Mucosa of descending colon (tissue), 3 donors: ENCODE results near the gene CAMTA2. TPM values are rescaled to one million over a fixed set of nuclear protein-coding genes. Genes with fewer than 3 reads are reported as not detected.

ENCODE experiments used
- ATAC-seq: fragments of 200-7000 bp; cut with Tn5 transposase; one replicate; pipeline ENCODE4 v1.9.1; 2020; ENCODE audit warnings: mild to moderate bottlenecking, moderate library complexity
- DNase-seq, 3 donors: peaks; one replicate each; pipeline ENCODE4 v3.0.0-alpha.2; 2020
- H3K36me3 ChIP-seq: fragments of 200-600 bp; one replicate; pipeline ENCODE4 v1.8.0; 2021; ENCODE audit warnings: low read depth, mild to moderate bottlenecking
- H3K4me1 ChIP-seq: fragments of 200-600 bp; one replicate; pipeline ENCODE4 v1.8.0; 2021; ENCODE audit warnings: low read depth, mild to moderate bottlenecking
- H3K4me3 ChIP-seq: fragments of 200-600 bp; one replicate; pipeline ENCODE4 v1.8.0; 2021; ENCODE audit warnings: mild to moderate bottlenecking
- H3K9me3 ChIP-seq: fragments of 200-600 bp; one replicate; pipeline ENCODE4 v1.8.0; 2021; ENCODE audit warnings: mild to moderate bottlenecking
- CTCF ChIP-seq: fragments of 200-600 bp; IDR thresholded peaks from one replicate; pipeline ENCODE4 v1.8.0; 2022; ENCODE audit warnings: antibody characterized with exemption, mild to moderate bottlenecking
- intact Hi-C, 2 donors: fragments of 100-400 bp; cut with DNase I in 1 of 2; cut with micrococcal nuclease in 1 of 2; formaldehyde crosslinking; loops; one replicate each; pipeline versions ENCODE4 v1.11.0 to v1.11.1; 2022; cut with DNase I, micrococcal nuclease
- total RNA-seq, 3 donors: library from RNA; stranded (reverse); fragmentation: NEBNext Ultra II Directional in 2 of 3; extraction: Animal tissue kit (Norgen Biotek cat#: 25700) in 2 of 3; gene quantifications; one replicate each; pipeline versions ENCODE4 v1.2.1 to v1.2.4, GENCODE V29; 2021 to 2023
- donor health status: DM: no; HTN: no; CAD: no; lungs with moderate emphysema.
- donor health status: DM: no; HTN: no; CAD: no.
- donor health status: DM: no; HTN: yes; CAD: no.

Gene CAMTA2
- total RNA-seq, 3 donors from 2014 or later, result 56.6 to 71.7 (median 57.1) TPM

- intact Hi-C loops, result no loop called here
- H3K4me1 ChIP-seq, result peaks cover 26% of the 10 kb centered on the region
- TF ChIP-seq CTCF, result no peak
- peak; percentile 0 for ATAC-seq
- H3K36me3 ChIP-seq, result no peaks in the 10 kb centered on the region
- H3K4me3 ChIP-seq, result peak overlapping the region; percentile 77
- peak in 1 of 3 donors; percentile 50 for DNase-seq
- no peaks in the 10 kb centered on the region for H3K9me3 ChIP-seq
Observed at GRCh38 chr17:4939546-4939795, 48.0 kb downstream of the CAMTA2 start.

- Histone ChIP-seq H3K9me3 (no peaks in the 10 kb centered on the region), H3K36me3 (no peaks in the 10 kb centered on the region), H3K4me3 (peak overlapping the region; percentile 77), H3K4me1 (peaks cover 31% of the 10 kb centered on the region)
- DNase-seq (peak in 2 of 3 donors; percentile 24 to 54), ATAC-seq (peak; percentile 0)
- TF ChIP-seq CTCF, result no peak
- intact Hi-C loops, result no loop called here
Observed at GRCh38 chr17:4938688-4939545, 48.6 kb downstream of the CAMTA2 start.

GRCh38 chr17:4938069-4938491 is 49.4 kb downstream of the CAMTA2 start:
- Histone ChIP-seq H3K4me3 (no peak overlapping the region), H3K36me3 (no peaks in the 10 kb centered on the region), H3K4me1 (peaks cover 31% of the 10 kb centered on the region), H3K9me3 (no peaks in the 10 kb centered on the region)
- DNase-seq (peak in 1 of 3 donors; percentile 48), ATAC-seq (no peak)
- no peak for TF ChIP-seq CTCF
- intact Hi-C loops, result no loop called here

GRCh38 chr17:4937553-4937952 is 49.9 kb downstream of the CAMTA2 start:
- TF ChIP-seq CTCF, result no peak
- no peaks in the 10 kb centered on the region for H3K36me3 ChIP-seq
- no peaks in the 10 kb centered on the region for H3K9me3 ChIP-seq
- DNase-seq, result peak in 1 of 3 donors; percentile 49
- ATAC-seq, result no peak
- no peak overlapping the region for H3K4me3 ChIP-seq
- intact Hi-C loops, result no loop called here
- peaks cover 31% of the 10 kb centered on the region for H3K4me1 ChIP-seq

GRCh38 chr17:4936436-4936835 is 51.0 kb downstream of the CAMTA2 start:
- no peaks in the 10 kb centered on the region for H3K36me3 ChIP-seq
- intact Hi-C loops, result no loop called here
- no peak for ATAC-seq

More at GRCh38 chr17:4936436-4936835, 51.0 kb downstream of the CAMTA2 start:
- TF ChIP-seq CTCF, result no peak
- Histone ChIP-seq H3K4me3 (no peak overlapping the region), H3K9me3 (no peaks in the 10 kb centered on the region), H3K4me1 (peaks cover 25% of the 10 kb centered on the region)
- peak in 1 of 3 donors; percentile 12 for DNase-seq
